B cell (primary cell): ENCODE measurements around the gene MFAP1. TPM values are rescaled to one million over a fixed set of nuclear protein-coding genes. Genes with fewer than 3 reads are reported as not detected.

Source experiments
- ATAC-seq: fragments of 200-7000 bp; cut with Tn5 transposase; one replicate; pipeline ENCODE4 v1.10.0; 2021; ENCODE audit warnings: low read depth, mild to moderate bottlenecking, moderate number of reproducible peaks, moderate library complexity
- CTCF ChIA-PET: fragments of 350-600 bp; sonication (Branson Sonifier 250); formaldehyde crosslinking; loops from one replicate; lab custom pipeline; 2021; ENCODE audit warnings: antibody characterized with exemption, inconsistent platforms; lab: Charles Lee
- POLR2A ChIA-PET: fragments of 350-600 bp; sonication (Branson Sonifier 250); formaldehyde crosslinking; loops from one replicate; lab custom pipeline; 2021; ENCODE audit warnings: antibody characterized with exemption; lab: Charles Lee
- DNase-seq: peaks from one replicate; pipeline ENCODE4 v3.0.0; 2013
- H2AFZ ChIP-seq: 2 replicates; pipeline ENCODE4 v1.6.1; 2012; ENCODE audit warnings: mild to moderate bottlenecking, low read depth, low read length; ENCODE audit not compliant: insufficient read depth, poor library complexity, severe bottlenecking
- H3K27ac ChIP-seq, 2 donors: 1 replicate in 1 of 2; 2 replicates in 1 of 2; pipeline ENCODE4 v1.5.1; 2012 to 2013; ENCODE audit warnings: low read length in 2 of 2, mild to moderate bottlenecking in 2 of 2, moderate library complexity in 1 of 2
- H3K27me3 ChIP-seq, 4 experiments: fragments of 200-600 bp in 1 of 4; sonication (generic) in 1 of 4; replicated peaks in 1 of 4; 1 replicate in 2 of 4; 2 replicates in 2 of 4; pipeline versions ENCODE4 v1.6.1 to v1.7.0; 2013 to 2016; ENCODE audit warnings: low read length in 3 of 4, mild to moderate bottlenecking in 2 of 4, mixed read lengths in 1 of 4, moderate library complexity in 1 of 4; ENCODE audit not compliant: insufficient read depth in 4 of 4, control insufficient read depth in 3 of 4; ENCODE audit errors: control extremely low read depth in 1 of 4
- H3K36me3 ChIP-seq, 2 experiments: replicated peaks in 1 of 2; 1 replicate in 1 of 2; 2 replicates in 1 of 2; pipeline versions ENCODE4 v1.6.1 to v1.7.1; 2013; ENCODE audit warnings: low read length in 1 of 2; ENCODE audit not compliant: insufficient read depth in 2 of 2, control insufficient read depth in 1 of 2; ENCODE audit errors: control extremely low read depth in 1 of 2, extremely low read depth in 1 of 2
- H3K4me1 ChIP-seq, 2 donors: fragments of 200-600 bp in 1 of 2; sonication (generic) in 1 of 2; 1 replicate in 1 of 2; 2 replicates in 1 of 2; pipeline versions ENCODE4 v1.5.1 to v1.6.1; 2013 to 2017; ENCODE audit warnings: low read length in 2 of 2; ENCODE audit not compliant: control insufficient read depth in 2 of 2, insufficient read depth in 2 of 2
- H3K4me2 ChIP-seq: replicated peaks from 2 replicates; pipeline ENCODE3; 2012; ENCODE audit warnings: mild to moderate bottlenecking, low read depth, low read length; ENCODE audit not compliant: poor library complexity, severe bottlenecking
- H3K4me3 ChIP-seq, 5 experiments: fragments of 200-600 bp in 1 of 5; sonication (generic) in 1 of 5; 1 replicate in 3 of 5; 2 replicates in 2 of 5; pipeline versions ENCODE4 v1.5.1 to v1.7.0; 2011 to 2016; ENCODE audit warnings: low read length in 4 of 5, mild to moderate bottlenecking in 4 of 5, low read depth in 2 of 5, control low read depth in 1 of 5, moderate library complexity in 1 of 5; ENCODE audit not compliant: insufficient read depth in 1 of 5; ENCODE audit errors: control extremely low read depth in 1 of 5, extremely low read depth in 1 of 5
- H3K79me2 ChIP-seq: fragments of 200-600 bp; sonication (generic); one replicate; pipeline ENCODE4 v1.6.0; 2016; ENCODE audit warnings: low read length; ENCODE audit not compliant: control insufficient read depth, insufficient read depth
- H3K9ac ChIP-seq: fragments of 200-600 bp; sonication (generic); 2 replicates; pipeline ENCODE4 v1.6.1; 2017; ENCODE audit warnings: mild to moderate bottlenecking, low read length, moderate library complexity
- H3K9me3 ChIP-seq, 3 donors: one replicate each; pipeline versions ENCODE4 v1.6.1 to v1.7.1; 2013; ENCODE audit warnings: low read length in 2 of 3; ENCODE audit not compliant: control insufficient read depth in 2 of 3, insufficient read depth in 1 of 3; ENCODE audit errors: control extremely low read depth in 1 of 3
- H4K20me1 ChIP-seq: 2 replicates; pipeline ENCODE4 v1.6.0; 2012; ENCODE audit warnings: mild to moderate bottlenecking, low read length; ENCODE audit not compliant: insufficient read depth, control insufficient read depth, poor library complexity, severe bottlenecking
- H3K27ac Mint-ChIP-seq: one replicate; pipeline ENCODE4 v1.8.0; 2021; ENCODE audit warnings: mixed read lengths
- H3K27me3 Mint-ChIP-seq: one replicate; pipeline ENCODE4 v1.8.0; 2021; ENCODE audit warnings: mixed read lengths
- H3K4me1 Mint-ChIP-seq: one replicate; pipeline ENCODE4 v1.8.0; 2021; ENCODE audit warnings: mixed read lengths
- H3K4me3 Mint-ChIP-seq: one replicate; pipeline ENCODE4 v1.8.0; 2021; ENCODE audit warnings: mixed read lengths
- H3K9me3 Mint-ChIP-seq: one replicate; pipeline ENCODE4 v1.8.0; 2022; ENCODE audit warnings: mixed read lengths; ENCODE audit not compliant: insufficient read depth
- EZH2 ChIP-seq: IDR thresholded peaks from 2 replicates; pipeline ENCODE4 v1.6.1; 2012; ENCODE audit warnings: borderline replicate concordance, low read depth, mild to moderate bottlenecking, moderate library complexity, low read length; ENCODE audit not compliant: insufficient read depth, poor library complexity, severe bottlenecking
- whole genome bisulfite sequencing: methylation state at CpG from one replicate; pipeline ENCODE4 v1.1.5; 2013; ENCODE audit warnings: missing lambda C conversion rate; ENCODE audit not compliant: insufficient coverage; 5-methylcytosine and 5-hydroxymethylcytosine counted together
- intact Hi-C: fragments of 100-400 bp; cut with micrococcal nuclease; formaldehyde crosslinking; loops from one replicate; pipeline ENCODE4 v1.10.0; 2022
- polyA plus RNA-seq: library from polyadenylated mRNA; depleted of rRNA; stranded (reverse); fragments of >200 nt; gene quantifications from 2 replicates; pipeline ENCODE4 v1.2.3, GENCODE V29; 2012
- total RNA-seq, 2 donors: library from RNA; stranded (reverse); fragments of 120-200 nt in 1 of 2; gene quantifications; 1 replicate in 1 of 2; 2 replicates in 1 of 2; pipeline versions ENCODE4 v1.2.3 to v1.2.4, GENCODE V29; 2013 to 2022
- TF ChIP-seq, protein P1 (sequence below): fragments of 200-600 bp; IDR thresholded peaks from one replicate; pipeline ENCODE4 v1.8.0; 2022; ENCODE audit warnings: antibody characterized with exemption, mild to moderate bottlenecking

Gene MFAP1
- total and polyA plus RNA-seq, 2 donors (not counting 1 experiment from before 2014, with no cell fraction given) = 3.4 to 22.1 TPM

DNA sequence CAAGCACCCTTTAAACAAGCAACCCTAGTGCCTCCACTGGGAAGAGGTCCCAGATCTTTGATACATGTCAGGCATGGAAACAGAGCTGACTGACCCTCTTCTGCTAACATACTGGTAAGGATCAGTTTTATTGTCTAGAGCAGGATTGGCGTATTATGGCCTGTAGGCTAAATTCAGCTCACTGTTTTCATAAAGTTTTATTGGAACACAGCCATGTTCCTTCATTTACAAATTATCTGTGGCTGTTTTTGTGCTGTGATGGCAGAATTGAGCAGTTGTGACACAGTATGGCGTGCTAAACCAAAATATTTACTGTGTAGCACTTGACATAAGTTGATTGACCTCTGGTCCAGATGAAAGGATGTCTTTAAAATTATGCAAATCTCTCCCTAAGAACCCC lies 47.3 kb upstream of the MFAP1 start:
- POLR2A ChIA-PET = no interaction called here
- no peak overlapping the region for H2AFZ ChIP-seq
- intact Hi-C loops = loop anchor here (1.0 kb wide), 1 partner anchor 194 kb away; no protein-coding TSS in a partner anchor
- no peaks in the 10 kb centered on the region for H4K20me1 ChIP-seq
- H3K9ac ChIP-seq = no peak overlapping the region
- H3K4me3 ChIP-seq = no peak overlapping the region
- H3K4me1 Mint-ChIP-seq = no peaks in the 10 kb centered on the region
- no peak for TF ChIP-seq EZH2
- no peaks in the 10 kb centered on the region for H3K27me3 ChIP-seq
- H3K4me3 Mint-ChIP-seq = no peak overlapping the region
- peaks cover 0 to 5% of the 10 kb centered on the region in 2 experiments for H3K36me3 ChIP-seq
- CTCF ChIA-PET = interaction anchor here (0.6 to 1.3 kb wide), 3 partner anchors 9 to 194 kb away, joined by 3 read pairs; no protein-coding TSS in a partner anchor
- no peak for ATAC-seq
- no peak for DNase-seq
- H3K4me2 ChIP-seq = no peak overlapping the region
- WGBS = no CpG with 5 or more reads among the region's 2 CpGs
- H3K4me1 ChIP-seq = no peaks in the 10 kb centered on the region
- H3K27ac ChIP-seq = no peak overlapping the region
- H3K27ac Mint-ChIP-seq = no peak overlapping the region
- no peaks in the 10 kb centered on the region for H3K79me2 ChIP-seq
- H3K27me3 Mint-ChIP-seq = no peaks in the 10 kb centered on the region
- no peaks in the 10 kb centered on the region for H3K9me3 Mint-ChIP-seq
- no peaks in the 10 kb centered on the region for H3K9me3 ChIP-seq

DNA sequence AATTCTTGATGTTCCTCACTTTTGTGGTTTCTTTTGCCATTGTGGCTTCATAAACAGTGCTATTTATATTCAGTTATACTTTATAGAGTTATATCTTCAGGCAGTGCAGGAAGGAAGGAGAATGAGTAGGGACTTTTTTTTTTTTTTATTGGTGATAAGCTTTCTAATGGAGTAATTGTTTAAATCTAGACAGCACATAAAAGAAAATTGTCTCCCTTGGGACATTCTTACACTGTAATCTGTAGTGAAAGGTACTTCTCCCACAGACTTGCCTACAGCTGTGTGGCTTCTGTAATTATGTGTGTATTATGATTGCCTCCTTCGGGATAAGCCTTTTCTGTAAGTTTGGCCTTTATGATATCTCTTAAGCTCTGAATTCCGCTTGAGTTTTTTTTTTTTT lies 43.9 kb upstream of the MFAP1 start:
- Mint-ChIP-seq H3K27ac (no peak overlapping the region), H3K4me3 (no peak overlapping the region), H3K9me3 (no peaks in the 10 kb centered on the region), H3K27me3 (no peaks in the 10 kb centered on the region), H3K4me1 (no peaks in the 10 kb centered on the region)
- Histone ChIP-seq H3K4me1 (no peaks in the 10 kb centered on the region), H3K9me3 (no peaks in the 10 kb centered on the region), H3K36me3 (peaks cover 0 to 9% of the 10 kb centered on the region in 2 experiments), H3K27ac (no peak overlapping the region), H4K20me1 (no peaks in the 10 kb centered on the region), H3K79me2 (no peaks in the 10 kb centered on the region), H3K27me3 (no peaks in the 10 kb centered on the region), H3K4me2 (no peak overlapping the region), H3K9ac (no peak overlapping the region), H3K4me3 (no peak overlapping the region), H2AFZ (no peak overlapping the region)
- no peak for TF ChIP-seq EZH2
- TF ChIP-seq, protein P1, sequence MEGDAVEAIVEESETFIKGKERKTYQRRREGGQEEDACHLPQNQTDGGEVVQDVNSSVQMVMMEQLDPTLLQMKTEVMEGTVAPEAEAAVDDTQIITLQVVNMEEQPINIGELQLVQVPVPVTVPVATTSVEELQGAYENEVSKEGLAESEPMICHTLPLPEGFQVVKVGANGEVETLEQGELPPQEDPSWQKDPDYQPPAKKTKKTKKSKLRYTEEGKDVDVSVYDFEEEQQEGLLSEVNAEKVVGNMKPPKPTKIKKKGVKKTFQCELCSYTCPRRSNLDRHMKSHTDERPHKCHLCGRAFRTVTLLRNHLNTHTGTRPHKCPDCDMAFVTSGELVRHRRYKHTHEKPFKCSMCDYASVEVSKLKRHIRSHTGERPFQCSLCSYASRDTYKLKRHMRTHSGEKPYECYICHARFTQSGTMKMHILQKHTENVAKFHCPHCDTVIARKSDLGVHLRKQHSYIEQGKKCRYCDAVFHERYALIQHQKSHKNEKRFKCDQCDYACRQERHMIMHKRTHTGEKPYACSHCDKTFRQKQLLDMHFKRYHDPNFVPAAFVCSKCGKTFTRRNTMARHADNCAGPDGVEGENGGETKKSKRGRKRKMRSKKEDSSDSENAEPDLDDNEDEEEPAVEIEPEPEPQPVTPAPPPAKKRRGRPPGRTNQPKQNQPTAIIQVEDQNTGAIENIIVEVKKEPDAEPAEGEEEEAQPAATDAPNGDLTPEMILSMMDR = no peak
- intact Hi-C loops = no loop called here
- no CpG with 5 or more reads among the region's 2 CpGs for WGBS
- ChIA-PET CTCF (interaction anchor here (1.0 kb wide), 1 partner anchor 197 kb away, joined by 3 read pairs; no protein-coding TSS in a partner anchor), POLR2A (no interaction called here)
- no peak for DNase-seq
- ATAC-seq = no peak
